Gastrocnemius medialis (tissue), 4 donors: Measurements from ENCODE around the gene KNDC1. TPM values are rescaled to one million over a fixed set of nuclear protein-coding genes. Genes with fewer than 3 reads are reported as not detected.

Source experiments
- ATAC-seq, 2 donors: fragments of 150-250 bp; one replicate each; pipeline ENCODE4 v1.9.1; 2016
- DNase-seq, 2 donors: peaks; one replicate each; pipeline ENCODE4 v3.0.0-alpha.2; 2019
- H3K27ac ChIP-seq, 4 donors: fragments of 200-600 bp; sonication (generic); 1 replicate in 1 of 4; 2 replicates in 3 of 4; pipeline ENCODE4 v1.5.1; 2016 to 2018; ENCODE audit warnings: mild to moderate bottlenecking in 2 of 4, moderate library complexity in 1 of 4
- H3K27me3 ChIP-seq, 3 donors: fragments of 200-600 bp; sonication (generic) in 2 of 3; 1 replicate in 1 of 3; 2 replicates in 2 of 3; pipeline versions ENCODE4 v1.5.1 to v1.6.0; 2016 to 2019; ENCODE audit warnings: mild to moderate bottlenecking in 1 of 3, moderate library complexity in 1 of 3
- H3K36me3 ChIP-seq, 2 donors: fragments of 200-600 bp; sonication (generic) in 1 of 2; one replicate each; pipeline ENCODE4 v1.5.1; 2017 to 2018
- H3K4me1 ChIP-seq, 2 donors: fragments of 200-600 bp; sonication (generic) in 1 of 2; one replicate each; pipeline ENCODE4 v1.5.1; 2016 to 2017; ENCODE audit warnings: mild to moderate bottlenecking in 2 of 2
- H3K4me3 ChIP-seq, 4 donors: fragments of 200-600 bp; sonication (generic) in 3 of 4; 1 replicate in 1 of 4; 2 replicates in 3 of 4; pipeline ENCODE4 v1.5.1; 2016 to 2019; ENCODE audit warnings: mild to moderate bottlenecking in 2 of 4
- H3K9me3 ChIP-seq, 3 donors: fragments of 200-600 bp; sonication (generic) in 2 of 3; 1 replicate in 1 of 3; 2 replicates in 2 of 3; pipeline ENCODE4 v1.5.1; 2016 to 2019
- CTCF ChIP-seq, 5 experiments: fragments of 450-650 bp in 3 of 5; fragments of 200-600 bp in 2 of 5; sonication (generic) in 2 of 5; IDR thresholded peaks in 4 of 5; conservative IDR thresholded peaks in 1 of 5; 1 replicate in 4 of 5; 2 replicates in 1 of 5; pipeline ENCODE4 v1.5.1; 2016 to 2019; ENCODE audit warnings: antibody characterized with exemption in 5 of 5, mild to moderate bottlenecking in 3 of 5, moderate library complexity in 3 of 5
- POLR2A ChIP-seq, 2 donors: fragments of 450-650 bp; IDR thresholded peaks; one replicate each; pipeline ENCODE4 v1.6.1; 2017; ENCODE audit warnings: antibody characterized with exemption in 2 of 2, mild to moderate bottlenecking in 2 of 2, moderate library complexity in 2 of 2
- in situ Hi-C, 4 donors: fragments of 200-750 bp; cut with MboI; loops; one replicate each; pipeline versions ENCODE4 v1.15.0 to v1.8.0; 2017; ENCODE audit warnings: low sequenced_read_pairs in 4 of 4
- intact Hi-C: fragments of 100-400 bp; cut with DNase I; formaldehyde crosslinking; loops from one replicate; pipeline ENCODE4 v1.15.1; 2023; ENCODE audit warnings: low total_unique reads
- total RNA-seq, 4 donors: library from RNA; depleted of rRNA; stranded (reverse); fragments of >200 nt; gene quantifications; one replicate each; pipeline versions ENCODE4 v1.1.0 to v1.2.3, GENCODE V29; 2016

The KNDC1 gene
- total RNA-seq, 4 donors from 2014 or later, result 0.04 to 0.13 TPM; not detected in 2

- TF ChIP-seq POLR2A (IDR thresholded peaks at IDR 0.05), result no peak
- no peak for TF ChIP-seq CTCF (IDR thresholded peaks at IDR 0.05 in 4 of 5, conservative IDR thresholded peaks at IDR 0.05 in 1 of 5)
- H3K27me3 ChIP-seq, result peaks cover 0 to 5% (median 3%) of the 10 kb centered on the region in 3 donors
- no peaks in the 10 kb centered on the region for H3K36me3 ChIP-seq
- ATAC-seq, result no peak
- no peaks in the 10 kb centered on the region for H3K4me1 ChIP-seq
- DNase-seq, result no peak
- no peak overlapping the region for H3K4me3 ChIP-seq
- intact Hi-C loops (no loop called here), in situ Hi-C loops (no loop called here)
- no peaks in the 10 kb centered on the region for H3K9me3 ChIP-seq
- no peak overlapping the region for H3K27ac ChIP-seq
Observed at GRCh38 chr10:133198206-133198605, 38.2 kb downstream of the KNDC1 start.

GRCh38 chr10:133198621-133199487 lies 38.8 kb downstream of the KNDC1 start:
- TF ChIP-seq POLR2A (IDR thresholded peaks at IDR 0.05), result no peak
- TF ChIP-seq CTCF (IDR thresholded peaks at IDR 0.05 in 4 of 5, conservative IDR thresholded peaks at IDR 0.05 in 1 of 5), result no peak
- intact Hi-C loops, result no loop called here
- DNase-seq, result no peak

GRCh38 chr10:133199488-133199885 lies 39.5 kb downstream of the KNDC1 start:
- no peaks in the 10 kb centered on the region for H3K36me3 ChIP-seq
- no peaks in the 10 kb centered on the region for H3K9me3 ChIP-seq
- no peak overlapping the region for H3K4me3 ChIP-seq
- H3K4me1 ChIP-seq, result no peaks in the 10 kb centered on the region
- in situ Hi-C loops (no loop called here), intact Hi-C loops (no loop called here)
- TF ChIP-seq POLR2A (IDR thresholded peaks at IDR 0.05) (no peak), CTCF (IDR thresholded peaks at IDR 0.05 in 4 of 5, conservative IDR thresholded peaks at IDR 0.05 in 1 of 5) (no peak)
- H3K27ac ChIP-seq, result no peak overlapping the region
- DNase-seq, result no peak
- peaks cover 0 to 5% (median 0%) of the 10 kb centered on the region in 3 donors for H3K27me3 ChIP-seq
- ATAC-seq, result no peak

More at GRCh38 chr10:133198621-133199487, 38.8 kb downstream of the KNDC1 start:
- in situ Hi-C loops, result no loop called here
- Histone ChIP-seq H3K4me3 (no peak overlapping the region), H3K36me3 (no peaks in the 10 kb centered on the region), H3K27ac (no peak overlapping the region), H3K9me3 (no peaks in the 10 kb centered on the region), H3K27me3 (peaks cover 0 to 5% (median 2%) of the 10 kb centered on the region in 3 donors), H3K4me1 (no peaks in the 10 kb centered on the region)
- no peak for ATAC-seq

- Histone ChIP-seq H3K36me3 (no peaks in the 10 kb centered on the region), H3K27me3 (peaks cover 0 to 5% (median 2%) of the 10 kb centered on the region in 3 donors), H3K4me1 (no peaks in the 10 kb centered on the region), H3K4me3 (no peak overlapping the region), H3K9me3 (no peaks in the 10 kb centered on the region), H3K27ac (no peak overlapping the region)
- DNase-seq (no peak), ATAC-seq (no peak)
- intact Hi-C loops (no loop called here), in situ Hi-C loops (no loop called here)
- TF ChIP-seq POLR2A (IDR thresholded peaks at IDR 0.05) (no peak), CTCF (IDR thresholded peaks at IDR 0.05 in 4 of 5, conservative IDR thresholded peaks at IDR 0.05 in 1 of 5) (no peak)
Observed at GRCh38 chr10:133199992-133200611, 40.1 kb downstream of the KNDC1 start.
